HL-60/S4 treated with retinoic acid at 250 ng/mL for 4 days and 3 days (cell line): ENCODE data around the gene SERP2.

Experiments
- in situ Hi-C: fragments of 300-500 bp; cut with MboI; formaldehyde crosslinking; loops from 2 replicates; pipeline ENCODE4 v1.7.0; 2022; ENCODE audit warnings: low sequenced_read_pairs

Gene SERP2

GRCh38 chr13:44386913-44387556 lies 13.4 kb downstream of the SERP2 start:
- in situ Hi-C loops: no loop called here

- in situ Hi-C loops: no loop called here
Observed at GRCh38 chr13:44388427-44389059, 14.9 kb downstream of the SERP2 start.

GRCh38 chr13:44389060-44389666 lies 15.5 kb downstream of the SERP2 start:
- in situ Hi-C loops: no loop called here

GRCh38 chr13:44389876-44390275 lies 16.3 kb downstream of the SERP2 start:
- in situ Hi-C loops: no loop called here

- in situ Hi-C loops: no loop called here
Observed at GRCh38 chr13:44393391-44393790, 19.8 kb downstream of the SERP2 start.

GRCh38 chr13:44394658-44395057 lies 21.0 kb downstream of the SERP2 start:
- in situ Hi-C loops: no loop called here

- in situ Hi-C loops: no loop called here
Observed at GRCh38 chr13:44395976-44396694, 22.5 kb downstream of the SERP2 start.

- in situ Hi-C loops: no loop called here
Observed at GRCh38 chr13:44396701-44397580, 23.3 kb downstream of the SERP2 start.

GRCh38 chr13:44397766-44398223 lies 24.2 kb downstream of the SERP2 start:
- in situ Hi-C loops: no loop called here

GRCh38 chr13:44398606-44399005 lies 25.0 kb downstream of the SERP2 start:
- in situ Hi-C loops: no loop called here

GRCh38 chr13:44399074-44399473 lies 25.4 kb downstream of the SERP2 start:
- in situ Hi-C loops: no loop called here

GRCh38 chr13:44400736-44401135 lies 27.1 kb downstream of the SERP2 start:
- in situ Hi-C loops: no loop called here

- in situ Hi-C loops: no loop called here
Observed at GRCh38 chr13:44401577-44401976, 28.0 kb downstream of the SERP2 start.

GRCh38 chr13:44402899-44403445 lies 29.3 kb downstream of the SERP2 start:
- in situ Hi-C loops: no loop called here

- in situ Hi-C loops: no loop called here
Observed at GRCh38 chr13:44403461-44404056, 29.9 kb downstream of the SERP2 start.

GRCh38 chr13:44404261-44405132 lies 30.9 kb downstream of the SERP2 start:
- in situ Hi-C loops: no loop called here

GRCh38 chr13:44406617-44407016 lies 33.0 kb downstream of the SERP2 start:
- in situ Hi-C loops: no loop called here

- in situ Hi-C loops: no loop called here
Observed at GRCh38 chr13:44407379-44407778, 33.8 kb downstream of the SERP2 start.

- in situ Hi-C loops: no loop called here
Observed at GRCh38 chr13:44407891-44408290, 34.3 kb downstream of the SERP2 start.
